Pancreas (tissue), 10 donors: Measurements from ENCODE around the gene DGUOK. TPM values are rescaled to one million over a fixed set of nuclear protein-coding genes. Genes with fewer than 3 reads are reported as not detected.
A peak's percentile ranks its signal among the peaks of the same experiment; 100 is the strongest.
"Not testable (repeated sequence)": the region's sequence is repeated elsewhere in the genome, so short reads cannot be mapped to it uniquely, and the experiment has no call there.

Experiments used
- ATAC-seq, 4 donors: fragments of 200-7000 bp; cut with Tn5 transposase; one replicate each; pipeline versions ENCODE4 v1.8.0 to v1.9.1; 2020; ENCODE audit warnings: mild to moderate bottlenecking in 4 of 4, moderate library complexity in 4 of 4
- DNase-seq, 6 donors: peaks; one replicate each; pipeline ENCODE4 v3.0.0-alpha.2; 2020
- FAIRE-seq: peaks from 2 replicates; lab custom pipeline; 2012; peaks lifted over from hg19 to GRCh38; lab: Jason Lieb, UNC
- H3K27ac ChIP-seq, 4 donors: fragments of 200-600 bp; sonication (generic); 1 replicate in 3 of 4; 2 replicates in 1 of 4; pipeline versions ENCODE4 v1.5.0 to v1.8.0; 2020
- H3K27me3 ChIP-seq, 4 donors: fragments of 200-600 bp; one replicate each; pipeline ENCODE4 v1.8.0; 2021
- H3K36me3 ChIP-seq, 3 donors: fragments of 200-600 bp; sonication (generic) in 1 of 3; one replicate each; pipeline versions ENCODE4 v1.5.0 to v1.8.0; 2020 to 2021
- H3K4me1 ChIP-seq, 3 donors: fragments of 200-600 bp; one replicate each; pipeline ENCODE4 v1.8.0; 2021
- H3K4me3 ChIP-seq, 4 donors: fragments of 200-600 bp; sonication (generic) in 2 of 4; one replicate each; pipeline versions ENCODE4 v1.5.0 to v1.8.0; 2020 to 2021
- H3K9me3 ChIP-seq, 4 donors: fragments of 200-600 bp; one replicate each; pipeline ENCODE4 v1.8.0; 2021
- CTCF ChIP-seq, 4 donors: fragments of 200-600 bp; sonication (generic) in 3 of 4; IDR thresholded peaks; one replicate each; pipeline versions ENCODE4 v1.5.0 to v1.8.0; 2021; ENCODE audit warnings: antibody characterized with exemption in 4 of 4
- WGBS, 2 donors: extraction: QIAGEN DNeasy Blood & Tissue Kit; methylation state at CpG; one replicate each; pipeline ENCODE4 v1.1.7; 2013; 5-methylcytosine and 5-hydroxymethylcytosine counted together
- intact Hi-C, 3 donors: fragments of 100-400 bp; cut with DNase I; formaldehyde crosslinking; loops; one replicate each; pipeline versions ENCODE4 v1.11.1 to v1.14.2; 2022
- polyA plus RNA-seq, 2 donors: library from polyadenylated mRNA; stranded (reverse); fragments of 200-250 nt; gene quantifications; one replicate each; pipeline ENCODE4 v1.2.3, GENCODE V29; 2013
- total RNA-seq, 6 donors: library from RNA; stranded (reverse); fragmentation: NEBNext Ultra II Directional in 4 of 6; extraction: Animal tissue kit (Norgen Biotek cat#: 25700) in 4 of 6; gene quantifications; one replicate each; pipeline versions ENCODE4 v1.2.1 to v1.2.4, GENCODE V29; 2021 to 2023
- donor health status: healthy with polysubstance abuse.
- donor health status: DM: no; HTN: no; CAD: no; lungs with moderate emphysema.
- donor health status: DM: no; HTN: no; CAD: no.
- donor health status: control.
- donor health status: control.
- donor health status: Bipolar disorder and iron deficiency.
- donor health status: DM: yes; HTN: yes; CAD: no.
- donor health status: DM: no; HTN: no; CAD: no.
- donor health status: DM: no; HTN: no; CAD: no.
- donor health status: DM: yes; HTN: yes; CAD: no.

DGUOK gene
- total and polyA plus RNA-seq, 8 donors, result 13.1 to 47.0 (median 17.3) TPM

- H3K9me3 ChIP-seq, result no peaks in the 10 kb centered on the region
- no peak overlapping the region for H3K27ac ChIP-seq
- 62 to 69% methylated on average over 4 of the region's 4 CpGs for WGBS, 2 donors
- FAIRE-seq (no peak), ATAC-seq (peak in 2 of 4 donors; percentile 16 to 42), DNase-seq (no peak)
- no peaks in the 10 kb centered on the region for H3K36me3 ChIP-seq
- intact Hi-C loops, result no loop called here
- no peak overlapping the region for H3K4me3 ChIP-seq
- no peaks in the 10 kb centered on the region for H3K4me1 ChIP-seq
- no peak for TF ChIP-seq CTCF (IDR thresholded peaks at IDR 0.05)
- no peaks in the 10 kb centered on the region for H3K27me3 ChIP-seq
These were observed 10.6 kb downstream of the DGUOK start for GRCh38 chr2:73937103-73937885.

- no peak for DNase-seq
- ATAC-seq, result no peak
- H3K4me1 ChIP-seq, result no peaks in the 10 kb centered on the region
- no peaks in the 10 kb centered on the region for H3K9me3 ChIP-seq
- H3K27me3 ChIP-seq, result no peaks in the 10 kb centered on the region
- TF ChIP-seq CTCF (IDR thresholded peaks at IDR 0.05), result no peak
- no peaks in the 10 kb centered on the region for H3K36me3 ChIP-seq
- no peak overlapping the region for H3K4me3 ChIP-seq
- H3K27ac ChIP-seq, result no peak overlapping the region
- FAIRE-seq, result no peak
- intact Hi-C loops, result no loop called here
These were observed 11.2 kb downstream of the DGUOK start for GRCh38 chr2:73937899-73938298.

GRCh38 chr2:73938718-73939352 lies 12.2 kb downstream of the DGUOK start:
- Histone ChIP-seq H3K9me3 (no peaks in the 10 kb centered on the region), H3K4me3 (no peak overlapping the region), H3K36me3 (no peaks in the 10 kb centered on the region), H3K4me1 (no peaks in the 10 kb centered on the region), H3K27me3 (no peaks in the 10 kb centered on the region), H3K27ac (no peak overlapping the region)
- DNase-seq (no peak), ATAC-seq (peak in 1 of 4 donors; percentile 18), FAIRE-seq (no peak)
- WGBS, 2 donors, result 61 to 62% methylated on average over 5 of the region's 5 CpGs
- TF ChIP-seq CTCF (IDR thresholded peaks at IDR 0.05), result no peak
- intact Hi-C loops, result no loop called here

GRCh38 chr2:73939419-73939818 lies 12.7 kb downstream of the DGUOK start:
- FAIRE-seq (no peak), DNase-seq (peak in 1 of 6 donors; percentile 29), ATAC-seq (peak; percentile 72 to 87 (median 79))
- Histone ChIP-seq H3K9me3 (no peaks in the 10 kb centered on the region), H3K36me3 (no peaks in the 10 kb centered on the region), H3K27me3 (no peaks in the 10 kb centered on the region), H3K27ac (no peak overlapping the region), H3K4me3 (no peak overlapping the region), H3K4me1 (no peaks in the 10 kb centered on the region)
- intact Hi-C loops, result no loop called here
- WGBS, 2 donors, result 69 to 74% methylated on average over 2 of the region's 2 CpGs
- TF ChIP-seq CTCF (IDR thresholded peaks at IDR 0.05), result no peak

GRCh38 chr2:73940066-73940465 lies 13.4 kb downstream of the DGUOK start:
- ATAC-seq, H3K36me3 ChIP-seq, DNase-seq, H3K27me3 ChIP-seq, H3K27ac ChIP-seq, H3K4me3 ChIP-seq, FAIRE-seq, H3K9me3 ChIP-seq, H3K4me1 ChIP-seq, intact Hi-C loops: not testable (repeated sequence)
- WGBS, 2 donors, result 90 to 93% methylated on average over 1 of the region's 1 CpG
